Muscle of arm (tissue), 12 donors: Measurements from ENCODE around the gene MBNL2. TPM values are rescaled to one million over a fixed set of nuclear protein-coding genes. Genes with fewer than 3 reads are reported as not detected.

ENCODE experiments used
- DNase-seq: peaks from one replicate; pipeline ENCODE4 v3.0.0-alpha.2; 2013
- polyA plus RNA-seq, 12 donors: library from polyadenylated mRNA; unstranded; fragments of 120-200 nt; gene quantifications; one replicate each; pipeline ENCODE4 v1.2.1, GENCODE V29; 2013; ENCODE audit not compliant: insufficient read length in 12 of 12

Gene MBNL2
- polyA plus RNA-seq, 12 donors: 27.7 to 75.2 (median 37.5) TPM; not detected in 1

GRCh38 chr13:97231118-97231828 lies 9.1 kb downstream of the MBNL2 start:
- no peak for DNase-seq

DNA sequence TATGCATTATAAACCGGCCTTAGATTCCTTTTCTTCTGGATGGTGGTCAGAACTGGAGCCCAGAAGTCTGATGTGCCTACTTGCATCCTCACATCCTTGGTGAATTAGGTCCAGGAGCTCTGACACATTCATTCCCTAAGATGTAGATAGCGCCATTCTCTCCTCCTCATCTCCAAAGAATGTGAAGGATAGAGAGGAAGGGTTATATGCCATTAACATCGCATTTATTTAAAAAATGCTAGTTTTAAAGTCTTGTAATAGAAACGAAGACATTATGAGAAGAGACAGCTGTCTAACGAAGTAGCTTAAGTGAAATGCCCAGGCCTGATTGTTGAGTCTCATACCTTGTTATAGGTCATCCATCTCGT lies 9.7 kb downstream of the MBNL2 start:
- DNase-seq: no peak

DNA sequence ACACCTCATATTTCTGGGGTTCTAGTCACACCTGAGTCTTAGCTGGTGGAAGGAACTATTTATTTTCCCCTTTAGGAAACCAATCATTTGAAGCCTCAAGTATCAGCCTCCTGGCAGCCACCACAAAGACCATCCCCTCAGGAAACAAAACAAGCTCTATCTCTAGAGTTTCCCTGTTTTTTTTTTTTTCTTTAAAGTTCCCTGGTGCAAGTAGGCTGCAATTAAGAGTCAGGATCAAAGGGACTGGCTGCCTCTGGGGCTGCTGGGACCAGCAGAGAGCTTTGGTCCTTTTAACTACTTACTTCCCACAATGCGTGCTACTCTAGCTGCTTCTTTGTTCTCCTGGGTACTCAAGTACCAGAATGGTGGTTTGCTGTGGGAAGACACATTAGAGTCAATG lies 11.4 kb downstream of the MBNL2 start:
- no peak for DNase-seq

DNA sequence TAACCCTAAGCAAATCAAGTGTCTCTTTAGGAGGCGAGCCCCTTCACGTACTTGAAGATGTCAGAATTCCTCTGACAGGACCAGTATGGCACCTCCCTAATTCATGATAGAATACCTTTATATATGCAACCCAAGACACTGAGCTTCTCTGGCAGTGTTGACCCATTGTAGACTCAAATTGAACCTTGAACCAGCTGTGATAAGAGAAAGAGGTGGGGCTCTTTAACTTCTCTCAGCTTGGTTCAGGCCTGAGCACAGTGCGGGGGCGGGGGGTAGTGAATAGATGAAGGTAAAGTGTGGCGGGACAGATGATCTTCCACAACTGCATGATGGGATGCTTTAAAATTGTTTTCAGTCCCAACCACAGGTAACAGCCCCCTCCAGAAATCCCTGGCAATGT lies 12.1 kb downstream of the MBNL2 start:
- DNase-seq: no peak

GRCh38 chr13:97234742-97235141 lies 12.6 kb downstream of the MBNL2 start:
- DNase-seq: no peak

DNA sequence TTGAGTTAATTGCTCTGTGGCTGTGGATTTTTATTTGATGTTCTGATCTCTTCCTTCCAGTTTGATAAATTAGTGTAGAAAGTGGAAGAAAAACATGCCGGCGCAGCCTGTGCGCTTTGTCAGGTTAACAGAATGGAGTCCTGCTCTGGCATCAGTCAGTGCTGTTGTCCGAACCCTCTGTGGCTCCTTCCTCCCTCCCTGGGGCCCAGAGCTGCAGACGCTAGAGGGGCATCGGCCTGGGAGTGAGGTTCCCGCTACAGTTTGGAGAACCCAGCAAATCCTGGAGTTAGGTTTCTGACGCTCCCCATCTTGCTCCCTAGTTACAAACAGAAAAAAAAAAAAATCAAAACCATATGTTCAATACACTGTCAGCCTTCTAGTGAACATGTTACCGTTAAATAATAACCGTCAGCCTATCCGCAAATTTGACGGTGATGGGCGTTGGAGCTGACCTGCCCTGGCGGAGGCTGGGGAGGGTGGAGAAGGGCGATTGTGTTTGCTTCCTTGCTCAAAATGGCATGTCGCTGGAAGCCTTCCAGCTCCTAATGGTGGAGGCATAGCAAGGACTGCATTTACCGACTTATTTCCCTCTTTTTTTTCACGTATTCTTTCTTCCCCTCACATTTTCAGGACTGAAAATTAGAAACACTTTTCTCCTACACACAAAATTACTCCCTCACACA lies 13.6 kb downstream of the MBNL2 start:
- no peak for DNase-seq

- DNase-seq: no peak
Measured at GRCh38 chr13:97237388-97237787, 15.3 kb downstream of the MBNL2 start.

DNA sequence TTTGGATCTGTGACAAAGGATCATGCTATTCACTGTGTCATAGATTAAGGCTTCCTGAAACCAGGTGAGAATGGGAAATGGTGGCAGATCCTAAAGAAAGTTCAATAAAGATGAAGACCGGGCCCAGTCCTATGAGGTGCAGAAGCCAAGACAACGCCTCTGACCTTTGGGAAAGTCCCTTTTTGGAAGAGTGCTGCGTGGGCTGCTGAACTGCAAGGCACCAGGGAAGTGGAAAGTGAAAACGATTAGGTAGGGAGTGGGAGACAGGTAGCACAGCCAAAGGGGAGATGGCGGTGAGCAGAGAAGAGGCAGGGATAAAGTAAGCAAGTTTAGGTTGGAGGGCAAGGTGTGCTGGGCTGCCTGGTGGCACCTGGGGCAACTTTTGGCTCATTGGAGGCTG lies 16.3 kb downstream of the MBNL2 start:
- no peak for DNase-seq

GRCh38 chr13:97238883-97239282 lies 16.8 kb downstream of the MBNL2 start:
- no peak for DNase-seq

- no peak for DNase-seq
Measured at GRCh38 chr13:97239306-97239705, 17.2 kb downstream of the MBNL2 start.

DNA sequence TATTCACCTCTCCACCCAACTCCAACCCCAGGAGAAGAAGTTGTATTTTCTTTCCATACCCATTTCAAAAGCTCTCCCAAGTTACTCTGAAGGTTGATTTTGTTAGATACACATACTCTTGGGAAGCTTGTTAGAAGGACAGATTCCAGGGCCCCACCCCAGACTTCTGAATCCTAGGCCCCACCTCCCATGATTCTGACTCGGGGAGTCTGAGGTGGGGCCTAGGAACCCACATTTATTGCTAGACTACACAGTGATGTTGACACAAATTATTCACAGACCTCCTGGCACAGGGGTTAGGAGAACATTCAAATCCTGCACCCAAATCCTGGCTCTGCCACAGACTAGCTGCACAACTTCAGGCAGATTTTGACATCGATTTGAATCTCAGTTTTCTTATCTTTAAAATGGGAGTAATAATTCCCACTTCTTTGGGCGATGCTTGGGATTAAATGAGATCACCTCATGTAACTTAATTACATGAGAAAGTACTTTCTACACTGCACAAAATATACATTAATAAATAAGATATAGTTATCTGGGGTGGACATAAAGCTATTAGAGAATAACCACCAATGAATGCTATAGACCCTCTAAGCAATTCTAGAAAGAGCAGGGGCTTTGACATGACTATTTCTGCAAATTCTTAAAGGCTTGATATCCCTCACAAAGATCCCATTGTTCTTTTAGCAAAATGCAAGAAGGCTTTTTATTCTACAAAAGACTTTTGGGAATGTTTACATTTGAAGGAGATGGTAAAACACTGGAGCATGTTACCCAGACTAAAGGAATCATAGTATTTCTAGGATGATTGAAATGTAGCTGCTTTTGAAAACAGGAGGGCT lies 18.0 kb downstream of the MBNL2 start:
- DNase-seq: no peak

- no peak for DNase-seq
Measured at GRCh38 chr13:97240788-97241734, 18.9 kb downstream of the MBNL2 start.

GRCh38 chr13:97241761-97242160 lies 19.6 kb downstream of the MBNL2 start:
- no peak for DNase-seq

DNA sequence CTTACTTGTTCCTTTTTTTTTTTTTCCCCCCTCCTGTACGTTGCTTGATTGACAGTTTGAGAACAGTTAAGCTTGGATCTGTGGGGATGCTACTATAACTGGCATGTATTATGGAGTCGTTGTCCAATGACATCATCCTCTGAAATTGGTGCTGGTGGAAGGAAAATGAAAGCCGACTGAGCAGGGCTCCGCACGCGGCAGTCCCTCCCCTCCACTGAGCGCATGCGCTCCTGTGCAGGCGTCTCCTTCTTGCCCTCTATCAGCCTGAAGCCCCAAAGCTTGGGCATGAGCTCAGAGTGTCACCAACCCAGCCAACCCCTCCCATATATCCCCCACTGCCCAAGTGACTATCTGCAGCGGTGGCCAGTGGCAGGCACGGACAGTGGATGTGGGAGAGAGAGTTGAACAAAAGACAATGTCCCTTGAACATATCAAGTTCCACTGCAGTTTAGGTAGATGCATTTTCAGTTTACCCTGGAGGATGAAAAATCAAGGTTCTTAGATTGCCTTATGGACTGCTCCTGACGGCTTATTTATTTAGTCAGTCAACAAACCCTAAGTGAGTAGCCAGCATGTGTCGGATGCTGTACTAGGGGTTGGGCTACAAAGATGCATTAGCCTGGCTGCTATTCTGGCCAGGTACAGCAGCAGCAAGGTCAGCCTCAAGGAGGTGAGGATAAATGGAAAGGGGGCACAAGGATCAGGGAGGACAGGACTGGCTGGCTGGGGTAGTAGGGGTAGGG lies 20.8 kb downstream of the MBNL2 start:
- no peak for DNase-seq

GRCh38 chr13:97243915-97244781 lies 22.0 kb downstream of the MBNL2 start:
- no peak for DNase-seq

DNA sequence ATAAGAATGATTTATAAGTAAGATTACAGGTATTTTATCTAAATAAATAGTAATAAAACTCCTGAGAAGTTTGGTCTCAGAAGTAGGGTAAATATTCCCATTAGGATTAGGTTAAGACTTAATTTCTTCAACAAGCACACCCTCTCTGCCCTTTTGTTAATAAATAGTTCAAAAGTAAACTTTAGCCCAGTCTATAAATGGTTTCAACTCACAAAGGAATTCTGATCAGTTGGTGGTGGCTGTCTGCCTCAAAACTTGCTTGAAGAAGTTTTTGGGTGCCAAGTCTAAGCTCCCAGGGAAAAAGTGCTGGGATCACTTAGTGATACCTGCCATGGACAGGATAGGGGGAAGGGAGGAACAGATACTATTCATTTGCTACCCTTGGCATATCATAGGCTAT lies 22.9 kb downstream of the MBNL2 start:
- no peak for DNase-seq

- no peak for DNase-seq
Measured at GRCh38 chr13:97246596-97247158, 24.5 kb downstream of the MBNL2 start.

DNA sequence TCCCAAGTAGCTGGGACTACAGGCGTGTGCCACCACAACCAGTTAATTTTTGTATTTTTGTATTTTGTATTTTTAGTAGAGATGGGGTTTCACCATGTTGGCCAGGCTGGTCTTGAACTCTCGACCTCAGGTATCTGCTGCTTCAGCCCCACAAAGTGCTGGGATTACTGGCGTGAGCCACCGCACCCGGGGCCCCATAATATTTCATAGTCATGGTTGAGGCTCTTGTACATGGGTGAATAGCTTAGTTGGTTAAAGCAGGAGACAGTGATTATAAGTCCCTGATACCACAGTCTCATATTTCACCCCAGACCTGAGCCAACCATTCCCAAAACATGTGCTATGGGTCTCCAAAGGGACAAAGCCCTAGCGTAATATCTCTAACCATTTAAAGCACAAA lies 26.1 kb downstream of the MBNL2 start:
- no peak for DNase-seq

DNA sequence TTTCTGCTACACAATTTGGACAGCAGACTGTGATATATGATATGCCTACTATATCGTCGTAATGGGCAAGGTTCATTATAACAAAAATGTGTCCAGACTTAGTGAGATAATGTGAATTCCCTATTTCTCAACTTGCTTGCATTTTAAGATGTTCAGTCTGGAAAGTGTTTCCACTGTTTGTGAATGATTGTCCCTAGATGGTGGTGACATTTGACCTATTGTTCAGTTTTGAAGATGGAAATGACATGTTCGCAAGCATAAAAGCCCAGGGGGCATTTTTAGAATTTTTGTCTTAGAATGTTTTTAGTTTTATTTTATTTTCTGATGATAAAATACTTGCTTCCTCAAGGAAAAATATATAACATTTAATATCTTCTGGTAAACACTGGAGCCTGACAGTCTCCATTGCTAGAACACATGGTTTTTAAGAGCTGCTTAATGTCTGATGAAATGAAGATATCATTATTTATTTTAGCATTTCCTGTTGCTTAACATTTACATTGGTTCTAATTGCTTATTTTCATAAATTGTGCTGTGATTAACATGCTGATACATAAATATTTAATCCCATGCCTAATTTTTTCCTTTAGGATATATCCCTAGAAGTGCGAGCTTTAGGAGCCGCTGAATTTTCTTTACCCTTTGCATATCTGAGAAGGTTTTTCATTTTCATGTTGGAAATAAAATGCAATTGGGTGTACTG lies 27.1 kb downstream of the MBNL2 start:
- no peak for DNase-seq
